H1 (cell line): ENCODE measurements around the gene CCDC88C. TPM values are rescaled to one million over a fixed set of nuclear protein-coding genes. Genes with fewer than 3 reads are reported as not detected.

Experiments used
- CHD1 ChIP-seq: IDR thresholded peaks from 2 replicates; pipeline ENCODE4 v1.6.1; 2012; ENCODE audit warnings: low read depth, low read length, improper control_type of control experiment
- HDAC6 ChIP-seq: IDR thresholded peaks from one replicate; pipeline ENCODE4 v1.7.1; 2012; ENCODE audit warnings: low read depth, mild to moderate bottlenecking, inconsistent platforms, low read length, moderate library complexity
- POLR2AphosphoS5 ChIP-seq: IDR thresholded peaks from 2 replicates; pipeline ENCODE4 v1.6.1; 2011; ENCODE audit warnings: low read depth, low read length
- TAF1 ChIP-seq: IDR thresholded peaks from 2 replicates; pipeline ENCODE4 v1.6.1; 2011; ENCODE audit warnings: mild to moderate bottlenecking, low read depth, low read length
- TBP ChIP-seq: IDR thresholded peaks from 2 replicates; pipeline ENCODE4 v1.6.1; 2011; ENCODE audit warnings: low read depth, low read length, improper control_type of control experiment
- TEAD4 ChIP-seq: IDR thresholded peaks from 2 replicates; pipeline ENCODE4 v1.6.1; 2012; ENCODE audit warnings: low read depth, low read length, inconsistent platforms, mixed read lengths
- ZNF274 ChIP-seq: IDR thresholded peaks from 2 replicates; pipeline ENCODE4 v1.7.0; 2012; ENCODE audit warnings: low read length, borderline replicate concordance; ENCODE audit errors: extremely low read depth
- polyA plus RNA-seq, 7 experiments: library from polyadenylated mRNA; depleted of rRNA in 3 of 7; stranded (reverse) in 5 of 7; unstranded in 2 of 7; fragments of >200 nt in 5 of 7; fragments of 200-250 nt in 2 of 7; gene quantifications; 1 replicate in 5 of 7; 2 replicates in 1 of 7; 4 replicates in 1 of 7; pipeline versions ENCODE4 v1.2.1 to v1.2.3, GENCODE V29; 2011 to 2013; ENCODE audit warnings: missing spikeins in 2 of 7, mixed read lengths in 2 of 7
- total RNA-seq: library from RNA; stranded (reverse); fragmentation: NEBNext Ultra II Directional; extraction: Animal tissue kit (Norgen Biotek cat#: 25700); gene quantifications from 2 replicates; pipeline ENCODE4 v1.2.1, GENCODE V29; 2021

The CCDC88C gene
- total and polyA plus RNA-seq, 2 of the 8 experiments (the other 6 are each of a cell fraction or from before 2014, with no cell fraction given) = 10.3 to 57.7 TPM

DNA sequence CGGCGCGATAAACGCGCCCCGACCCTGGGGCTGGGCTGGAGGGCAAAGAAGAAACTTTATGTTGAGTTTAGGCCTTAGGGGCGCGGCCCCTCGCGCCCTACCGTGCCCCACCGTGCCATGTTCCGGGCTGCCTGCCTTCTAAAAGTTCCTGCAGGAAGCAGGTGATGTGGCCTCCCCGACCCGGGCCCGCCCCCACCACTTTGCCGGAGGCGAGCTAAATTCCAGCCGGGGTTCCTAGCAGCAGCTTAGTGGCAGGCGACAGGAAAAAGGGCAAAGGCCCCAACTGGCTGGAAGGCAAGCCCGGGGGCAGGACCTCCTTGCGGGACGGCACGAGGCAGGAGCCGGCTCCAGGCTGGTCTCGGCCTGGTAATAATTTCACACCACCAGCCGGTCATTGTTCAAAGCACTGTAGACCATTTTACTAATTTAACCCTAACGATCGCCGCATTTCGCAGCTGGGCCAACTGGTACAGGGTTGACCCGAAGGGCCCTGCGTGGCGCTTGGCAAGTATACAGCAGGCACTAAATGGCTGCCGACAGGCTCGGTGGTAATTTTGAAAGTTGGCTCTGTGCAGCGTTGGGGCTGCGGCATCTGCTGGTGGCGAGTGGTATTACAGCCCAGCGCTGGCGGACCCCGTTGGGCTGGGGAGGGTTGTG lies 895 bp upstream of the CCDC88C start (continued):
- TF ChIP-seq POLR2AphosphoS5 = no peak
- no peak for TF ChIP-seq HDAC6
- TF ChIP-seq TAF1 = no peak; the same call in 1 of the 2 replicates
- 0 out of 2 replicates have a peak, but pooled peaks have one; percentile 2 for TF ChIP-seq TEAD4
- TF ChIP-seq ZNF274 = no peak
- no peak for TF ChIP-seq TBP
- no peak for TF ChIP-seq CHD1
